ENCODE data around the gene MT1G. TPM values are rescaled to one million over a fixed set of nuclear protein-coding genes. Genes with fewer than 3 reads are reported as not detected.

Gene MT1G
- total RNA-seq, 1 donor from 2014 or later, result 23.7 TPM

DNA sequence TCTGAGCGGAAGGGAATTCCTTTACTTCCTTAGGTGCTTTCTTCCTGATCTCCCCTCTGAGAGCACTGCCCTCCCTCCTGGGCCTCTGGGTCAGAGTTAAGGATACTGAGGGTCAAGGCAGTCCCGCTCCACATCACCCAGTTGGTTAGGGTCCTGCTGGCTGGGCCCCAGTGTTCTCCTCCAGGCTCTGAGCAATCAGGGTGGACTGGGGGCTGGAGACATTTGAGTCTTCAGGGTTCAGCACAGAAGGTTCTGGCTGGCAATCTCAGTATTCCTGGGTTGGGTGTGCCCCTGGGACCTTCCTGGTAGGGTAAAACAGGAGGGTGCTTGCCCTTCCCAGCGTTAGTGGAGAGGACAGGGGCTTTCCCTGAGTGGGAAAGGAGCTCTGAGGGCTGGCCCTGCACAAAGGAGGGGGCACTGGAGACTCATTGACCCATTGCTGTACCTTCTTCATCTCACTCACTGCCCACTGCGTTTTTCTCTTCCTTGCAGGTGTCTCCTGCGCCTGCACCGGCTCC is 35.0 kb downstream of the MT1G start:
- Histone ChIP-seq H3K27me3 (peaks cover 23% of the 10 kb centered on the region), H3K36me3 (no peaks in the 10 kb centered on the region), H3K4me3 (peak overlapping the region; percentile 46), H3K9me3 (no peaks in the 10 kb centered on the region), H3K27ac (peak overlapping the region; percentile 83), H3K4me1 (peaks cover 8% of the 10 kb centered on the region)
- intact Hi-C loops (cut with DNase I), result no loop called here
- TF ChIP-seq, protein P1, sequence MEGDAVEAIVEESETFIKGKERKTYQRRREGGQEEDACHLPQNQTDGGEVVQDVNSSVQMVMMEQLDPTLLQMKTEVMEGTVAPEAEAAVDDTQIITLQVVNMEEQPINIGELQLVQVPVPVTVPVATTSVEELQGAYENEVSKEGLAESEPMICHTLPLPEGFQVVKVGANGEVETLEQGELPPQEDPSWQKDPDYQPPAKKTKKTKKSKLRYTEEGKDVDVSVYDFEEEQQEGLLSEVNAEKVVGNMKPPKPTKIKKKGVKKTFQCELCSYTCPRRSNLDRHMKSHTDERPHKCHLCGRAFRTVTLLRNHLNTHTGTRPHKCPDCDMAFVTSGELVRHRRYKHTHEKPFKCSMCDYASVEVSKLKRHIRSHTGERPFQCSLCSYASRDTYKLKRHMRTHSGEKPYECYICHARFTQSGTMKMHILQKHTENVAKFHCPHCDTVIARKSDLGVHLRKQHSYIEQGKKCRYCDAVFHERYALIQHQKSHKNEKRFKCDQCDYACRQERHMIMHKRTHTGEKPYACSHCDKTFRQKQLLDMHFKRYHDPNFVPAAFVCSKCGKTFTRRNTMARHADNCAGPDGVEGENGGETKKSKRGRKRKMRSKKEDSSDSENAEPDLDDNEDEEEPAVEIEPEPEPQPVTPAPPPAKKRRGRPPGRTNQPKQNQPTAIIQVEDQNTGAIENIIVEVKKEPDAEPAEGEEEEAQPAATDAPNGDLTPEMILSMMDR (IDR thresholded peaks at IDR 0.05), result no peak
- ATAC-seq (no peak), DNase-seq (no peak)

DNA sequence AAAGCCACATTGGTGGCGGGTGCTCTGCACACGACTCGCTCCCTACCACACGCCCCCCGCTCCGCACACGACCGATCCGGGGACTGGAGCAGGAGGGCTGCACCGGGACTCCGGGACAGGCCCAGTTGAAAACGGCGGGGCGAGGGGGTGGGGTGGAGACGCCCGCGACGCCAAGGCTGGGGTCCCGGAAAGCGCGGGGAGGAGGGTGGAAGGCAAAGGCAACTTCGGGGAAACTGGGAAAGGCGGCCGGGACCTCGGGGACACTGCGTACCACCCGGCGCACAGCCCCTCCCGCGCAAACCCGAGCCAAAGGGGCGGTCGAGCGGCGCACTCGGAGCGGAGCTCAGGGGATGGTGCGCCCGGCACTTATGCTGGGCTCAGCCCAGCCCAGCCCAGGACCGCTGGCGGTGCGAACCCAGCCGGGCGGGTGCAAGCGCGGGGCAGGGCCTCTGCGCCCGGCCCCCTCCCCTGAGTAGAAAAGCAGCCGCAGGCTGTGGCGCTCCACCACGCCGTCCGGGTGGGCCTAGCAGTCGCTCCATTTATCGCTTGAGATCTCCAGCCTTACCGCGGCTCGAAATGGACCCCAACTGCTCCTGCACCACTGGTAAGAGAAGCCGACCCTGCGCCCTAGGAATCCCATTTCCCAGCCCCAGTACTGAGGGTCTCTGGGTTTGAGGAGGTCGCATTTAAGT is 35.6 kb downstream of the MT1G start, which contains the start of gene MT1M:
Gene MT1M (plus strand): TSS at position 504 of the 692 bp plus-strand sequence. CDS start 73 bp downstream, at position 577.
- peak within 1 kb of the TSS; percentile 46 for H3K4me3 ChIP-seq
- H3K9me3 ChIP-seq, result no peaks in the 10 kb centered on the region
- DNase-seq (peak; percentile 81), ATAC-seq (peak; percentile 84)
- intact Hi-C loops (cut with DNase I), result no loop called here
- TF ChIP-seq, protein P1 (IDR thresholded peaks at IDR 0.05), result no peak
- H3K4me1 ChIP-seq, result peaks cover 7% of the 10 kb centered on the region
- peak within 1 kb of the TSS; percentile 83 for H3K27ac ChIP-seq
- H3K27me3 ChIP-seq, result peaks cover 22% of the 10 kb centered on the region
- H3K36me3 ChIP-seq, result no peaks in the 10 kb centered on the region

DNA sequence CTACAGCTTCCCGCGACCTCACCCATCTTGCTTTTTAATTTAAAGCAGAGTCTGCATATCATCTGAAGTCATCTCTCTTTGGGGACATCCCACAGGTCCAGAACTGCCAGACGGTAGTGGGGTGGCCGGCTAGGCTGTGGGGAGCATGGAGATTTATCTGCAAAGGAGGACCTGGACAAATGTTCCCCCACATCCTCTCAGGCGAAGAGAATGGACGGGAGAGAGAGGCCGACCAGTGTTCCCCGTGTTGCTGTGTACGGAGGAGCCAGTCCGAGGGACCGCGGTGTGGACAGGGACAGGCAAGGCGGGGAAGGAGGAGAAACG is 36.1 kb downstream of the MT1G start:
- peak overlapping the region; percentile 46 for H3K4me3 ChIP-seq
- intact Hi-C loops (cut with DNase I), result no loop called here

DNA sequence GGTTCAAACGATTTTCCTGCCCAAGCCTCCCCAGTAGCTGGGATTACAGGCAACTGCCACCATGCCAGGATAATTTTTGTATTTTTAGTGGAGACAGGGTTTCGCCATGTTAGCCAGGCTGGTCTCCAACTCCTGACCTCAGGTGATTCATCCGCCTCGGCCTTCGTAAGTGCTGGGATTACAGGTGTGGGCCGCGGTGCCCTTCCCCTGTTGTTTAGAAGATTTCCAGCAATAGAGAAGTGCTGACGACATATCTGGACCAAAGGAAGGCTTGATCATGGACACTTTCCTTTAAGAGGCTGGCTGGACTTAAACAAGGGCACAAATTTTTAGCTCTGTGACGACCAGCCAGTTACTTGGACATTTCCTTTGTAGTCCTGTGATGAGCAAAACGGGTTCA is 36.7 kb downstream of the MT1G start:
- DNase-seq (no peak), ATAC-seq (no peak)
- Histone ChIP-seq H3K4me3 (no peak overlapping the region), H3K9me3 (no peaks in the 10 kb centered on the region), H3K4me1 (peaks cover 10% of the 10 kb centered on the region), H3K27me3 (peaks cover 22% of the 10 kb centered on the region), H3K36me3 (no peaks in the 10 kb centered on the region), H3K27ac (peak overlapping the region; percentile 83)
- intact Hi-C loops (cut with DNase I), result no loop called here
- TF ChIP-seq, protein P1 (IDR thresholded peaks at IDR 0.05), result no peak

More for the DNA sequence above, 36.1 kb downstream of the MT1G start:
- no peak for ATAC-seq
- H3K4me1 ChIP-seq, result peaks cover 8% of the 10 kb centered on the region
- peaks cover 22% of the 10 kb centered on the region for H3K27me3 ChIP-seq
- TF ChIP-seq, protein P1 (IDR thresholded peaks at IDR 0.05), result no peak
- H3K36me3 ChIP-seq, result no peaks in the 10 kb centered on the region
- peak overlapping the region; percentile 83 for H3K27ac ChIP-seq
- no peak for DNase-seq
- no peaks in the 10 kb centered on the region for H3K9me3 ChIP-seq

DNA sequence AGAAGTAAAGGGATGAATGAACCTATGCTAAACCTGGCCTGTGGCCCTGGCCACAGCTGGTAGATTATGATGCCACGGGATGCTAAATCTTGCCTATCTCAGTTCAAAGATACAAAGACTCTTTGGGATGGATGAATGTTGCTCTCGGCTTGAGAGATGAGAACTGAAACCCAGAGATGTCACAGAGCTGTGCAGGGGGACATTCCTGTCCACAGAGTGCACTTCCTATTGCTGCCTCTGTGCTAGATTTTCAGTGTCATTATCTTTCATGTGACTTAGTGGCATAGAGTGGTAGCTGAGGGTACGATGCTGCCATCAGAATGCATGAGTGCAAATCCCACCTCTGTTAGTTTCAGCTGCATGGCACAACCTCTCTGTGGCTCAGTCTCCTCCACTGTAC is 37.7 kb downstream of the MT1G start:
- no peak for ATAC-seq
- Histone ChIP-seq H3K4me1 (peaks cover 7% of the 10 kb centered on the region), H3K9me3 (no peaks in the 10 kb centered on the region), H3K4me3 (no peak overlapping the region), H3K27ac (no peak overlapping the region), H3K27me3 (peaks cover 12% of the 10 kb centered on the region), H3K36me3 (no peaks in the 10 kb centered on the region)
- intact Hi-C loops (cut with DNase I), result no loop called here
- TF ChIP-seq, protein P1 (IDR thresholded peaks at IDR 0.05), result no peak
- no peak for DNase-seq

Data from upper lobe of right lung (tissue), 1 donor.